Fibroblast of skin of abdomen (primary cell): ENCODE data around the gene HSD3B1.
"Not testable (repeated sequence)": the region's sequence is repeated elsewhere in the genome, so short reads cannot be mapped to it uniquely, and the experiment has no call there.

Experiments used
- DNase-seq: peaks from one replicate; pipeline ENCODE4 v3.0.0-alpha.2; 2013

Gene HSD3B1

DNA sequence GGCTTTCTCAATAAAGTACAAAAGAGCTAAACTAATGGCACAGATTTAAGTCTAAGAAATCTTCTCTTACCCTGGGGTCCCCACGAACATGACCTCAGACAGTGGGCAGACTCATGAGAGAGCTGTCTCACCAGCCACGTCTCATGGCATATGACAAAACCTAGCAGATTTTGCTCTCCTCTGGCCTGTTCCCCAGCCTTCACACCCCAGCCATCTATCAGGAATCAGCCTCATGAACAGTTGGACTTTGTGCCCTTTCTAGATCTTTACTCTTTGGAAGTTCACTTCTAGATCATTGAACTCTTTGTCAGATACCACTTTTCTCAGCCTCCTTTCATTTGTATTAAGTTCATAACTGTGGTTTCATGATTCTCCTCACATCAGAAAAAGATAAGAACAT is 14.2 kb upstream of the HSD3B1 start:
- no peak for DNase-seq

- DNase-seq: no peak
Observed at GRCh38 chr1:119504831-119505230, 2.2 kb upstream of the HSD3B1 start.

DNA sequence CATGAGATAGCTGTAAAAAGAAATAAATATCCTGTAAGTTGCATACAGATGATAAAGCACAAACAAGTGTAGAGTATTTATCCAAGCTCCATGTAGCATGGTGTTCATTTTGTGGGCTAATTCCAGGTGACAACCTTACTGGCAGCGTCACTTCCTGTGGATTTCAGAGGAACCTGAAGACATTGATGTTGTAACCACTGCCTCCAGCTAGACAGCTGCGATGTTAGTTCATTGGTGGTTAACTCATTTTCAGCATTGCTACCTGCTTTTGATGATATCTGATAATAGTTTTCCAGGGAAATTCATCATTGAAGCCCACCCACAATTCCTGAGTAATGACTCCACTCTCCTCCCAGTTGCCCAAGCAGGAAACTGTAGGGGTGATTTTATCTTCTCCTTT is 3.0 kb downstream of the HSD3B1 start:
- no peak for DNase-seq

DNA sequence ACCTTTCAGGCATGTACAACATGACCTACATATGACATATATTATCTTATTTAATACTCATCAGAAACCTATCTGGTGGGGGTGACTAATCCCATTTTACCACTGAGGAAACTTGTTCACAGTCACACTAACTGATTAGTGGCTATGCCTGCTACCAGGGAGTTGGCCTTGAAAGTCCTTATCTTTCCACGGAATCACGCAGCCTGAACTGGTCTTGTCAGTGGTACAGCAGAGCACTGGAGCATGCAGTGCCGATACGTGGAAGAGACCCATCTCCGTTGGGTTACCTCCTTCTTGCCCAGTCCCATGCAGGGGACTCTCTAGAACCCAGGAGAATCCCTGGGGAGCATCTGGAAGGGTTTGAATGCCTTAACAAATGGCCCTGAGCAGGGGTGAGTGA is 8.2 kb downstream of the HSD3B1 start:
- DNase-seq: no peak

GRCh38 chr1:119516247-119516646 is 9.2 kb downstream of the HSD3B1 start:
- no peak for DNase-seq

DNA sequence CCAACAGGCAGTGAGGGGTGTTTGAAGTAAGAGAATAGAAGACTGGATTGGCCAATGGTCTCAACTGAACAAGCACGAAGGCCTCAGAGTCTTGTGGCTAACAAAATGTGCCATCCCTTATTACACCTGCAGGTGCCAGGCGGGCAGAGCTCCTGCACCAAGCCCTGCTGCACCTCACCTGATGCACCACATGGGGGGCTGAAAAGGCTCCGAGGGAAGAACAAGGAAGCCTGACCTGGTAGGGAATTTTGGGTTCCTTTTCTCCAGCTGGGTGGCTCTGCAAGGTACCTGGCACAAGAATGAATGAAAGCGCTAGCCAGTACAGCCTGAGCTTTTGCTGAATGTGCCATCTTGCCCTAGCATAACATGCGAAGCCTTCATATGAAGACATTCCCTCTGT is 9.7 kb downstream of the HSD3B1 start:
- DNase-seq: no peak

DNA sequence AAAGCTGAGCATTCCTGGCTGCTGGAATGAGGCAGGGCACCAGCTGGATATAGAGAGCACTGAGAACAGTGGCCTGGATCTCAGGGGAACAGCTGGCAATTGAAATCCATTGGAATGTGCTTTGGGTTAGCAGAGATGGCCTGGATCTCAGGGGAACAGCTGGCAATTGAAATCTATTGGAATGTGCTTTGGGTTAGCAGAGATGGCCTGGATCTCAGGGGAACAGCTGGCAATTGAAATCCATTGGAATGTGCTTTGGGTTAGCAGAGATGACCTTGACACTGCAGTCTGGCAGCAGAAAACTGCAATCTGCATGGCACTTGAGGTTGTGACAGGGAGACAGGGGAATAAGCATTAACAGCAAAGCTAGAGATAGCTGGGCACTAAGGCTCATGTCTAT is 10.7 kb downstream of the HSD3B1 start:
- not testable (repeated sequence) for DNase-seq

DNA sequence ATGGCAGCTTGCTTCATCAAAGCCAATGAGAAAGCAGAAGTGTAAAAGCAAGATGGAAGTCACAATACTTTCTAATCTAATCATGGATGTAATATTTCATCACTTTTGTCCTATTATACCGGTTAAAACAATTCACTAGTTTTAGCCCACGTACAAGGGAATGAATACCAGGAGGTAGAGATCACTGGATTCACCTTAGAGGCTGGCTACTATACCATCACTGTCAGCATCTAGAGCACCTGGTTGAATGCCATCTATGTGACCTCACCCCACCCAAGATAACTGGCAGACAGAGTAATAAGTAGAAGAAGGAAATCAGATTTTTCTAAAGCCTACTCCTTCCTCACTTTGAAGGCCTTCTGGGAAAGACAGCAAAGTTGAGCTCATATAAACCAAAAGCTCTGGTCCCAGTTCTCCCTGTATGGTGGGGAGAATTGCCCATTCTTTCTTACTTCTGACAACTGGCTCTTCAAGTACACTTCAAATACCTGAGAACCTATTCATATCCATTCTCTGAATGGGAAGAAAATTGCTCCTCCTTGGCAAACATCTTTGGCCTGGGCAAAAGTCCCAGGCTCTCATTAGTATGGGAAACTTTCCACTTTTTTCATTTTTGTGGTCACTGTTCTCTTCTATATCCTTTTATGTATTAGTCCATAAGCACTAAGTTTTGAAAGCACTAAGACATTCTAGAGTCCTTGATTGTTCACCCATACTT is 24.8 kb downstream of the HSD3B1 start:
- peak; percentile 72 for DNase-seq

DNA sequence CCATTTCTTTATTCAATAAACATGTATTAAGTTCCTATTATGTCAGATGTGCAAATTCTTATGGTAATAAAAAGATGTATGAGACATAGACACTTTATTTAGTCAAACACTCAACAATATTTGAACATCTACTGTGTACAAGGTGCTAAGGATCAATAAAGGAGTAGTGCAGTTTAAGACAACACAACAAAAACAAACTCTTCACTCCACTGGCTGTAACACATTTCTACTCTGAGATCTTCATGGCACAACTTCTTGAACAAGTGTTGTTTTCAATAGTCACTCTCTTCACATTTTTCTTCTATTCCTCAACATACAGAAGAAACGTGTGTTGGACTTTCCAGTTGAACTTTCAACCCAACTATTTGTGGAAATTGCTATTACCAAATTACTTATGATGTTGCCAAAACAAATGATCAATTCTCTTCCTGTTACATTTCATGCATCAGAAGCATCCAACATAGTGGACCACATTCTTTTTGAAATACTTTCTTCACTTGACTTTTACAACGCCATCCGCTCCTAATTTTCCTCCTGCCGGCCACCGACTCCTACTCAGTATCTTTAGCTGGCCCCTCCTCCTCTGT is 25.4 kb downstream of the HSD3B1 start:
- no peak for DNase-seq

DNA sequence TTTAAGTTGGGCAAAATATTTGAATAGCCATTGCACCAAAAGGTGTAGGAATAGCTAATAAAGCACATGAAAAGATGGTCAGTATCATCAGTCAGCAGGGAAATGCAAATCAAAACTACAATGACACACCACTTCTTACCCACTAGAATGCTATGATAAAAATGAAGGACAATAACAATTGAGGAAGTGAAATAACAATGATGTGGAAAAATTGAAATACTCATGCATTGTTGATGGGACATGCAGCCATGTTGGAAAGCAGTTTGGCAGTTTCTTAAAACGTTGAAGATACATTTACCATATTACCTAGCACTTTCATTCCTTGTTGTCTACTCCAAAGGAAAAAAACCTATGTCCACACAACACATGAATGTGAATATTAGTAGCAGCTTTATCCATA is 28.4 kb downstream of the HSD3B1 start:
- no peak for DNase-seq

- DNase-seq: no peak
Observed at GRCh38 chr1:119537966-119538365, 31.0 kb downstream of the HSD3B1 start.

- no peak for DNase-seq
Observed at GRCh38 chr1:119539636-119540035, 32.6 kb downstream of the HSD3B1 start.

DNA sequence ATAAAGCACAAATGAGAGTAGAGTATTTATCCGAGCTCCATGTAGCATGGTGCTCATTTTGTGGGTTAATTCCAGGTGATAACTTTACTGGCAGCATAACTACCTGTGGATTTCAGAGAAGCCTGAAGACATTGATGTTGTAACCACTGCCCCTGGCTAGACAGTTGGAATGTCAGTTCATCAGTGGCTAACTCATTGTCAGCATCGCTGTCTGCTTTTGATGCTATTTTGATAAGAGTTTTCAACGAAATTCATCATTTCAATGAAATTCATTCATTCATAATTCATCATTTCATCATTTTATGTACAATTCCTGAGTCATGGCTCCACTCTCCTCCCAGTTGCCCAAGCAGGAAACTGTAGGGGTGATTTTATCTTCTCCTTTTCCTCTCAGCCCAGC is 34.4 kb downstream of the HSD3B1 start:
- no peak for DNase-seq

- no peak for DNase-seq
Observed at GRCh38 chr1:119542492-119542946, 35.5 kb downstream of the HSD3B1 start.

DNA sequence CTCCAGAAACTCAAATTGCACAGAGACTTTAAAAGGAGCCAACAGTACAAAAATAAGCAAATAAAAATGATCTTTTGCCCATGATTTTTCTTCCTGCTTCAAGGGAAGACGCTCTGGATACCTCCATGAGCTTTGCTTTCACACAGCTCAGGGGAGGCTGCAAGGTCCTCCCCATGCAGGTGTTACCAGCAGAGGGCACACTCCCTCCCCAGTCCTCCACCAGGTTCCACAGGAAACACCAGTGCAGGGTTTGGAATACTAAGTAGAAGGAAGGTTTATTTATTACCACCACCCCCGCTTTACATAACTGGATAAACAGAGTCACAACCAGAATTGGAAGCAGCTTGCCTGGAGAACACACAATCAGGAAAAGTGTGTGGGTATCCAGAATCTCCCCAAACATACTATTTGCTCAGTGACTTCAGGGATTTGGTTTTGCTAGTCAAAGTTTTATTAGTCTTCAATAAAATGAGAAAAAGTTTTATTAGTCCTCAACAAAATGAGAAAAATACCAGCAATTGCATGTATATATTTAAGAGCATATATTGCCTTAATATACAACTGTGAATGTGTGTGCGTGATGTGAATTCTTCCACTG is 37.3 kb downstream of the HSD3B1 start:
- DNase-seq: no peak

DNA sequence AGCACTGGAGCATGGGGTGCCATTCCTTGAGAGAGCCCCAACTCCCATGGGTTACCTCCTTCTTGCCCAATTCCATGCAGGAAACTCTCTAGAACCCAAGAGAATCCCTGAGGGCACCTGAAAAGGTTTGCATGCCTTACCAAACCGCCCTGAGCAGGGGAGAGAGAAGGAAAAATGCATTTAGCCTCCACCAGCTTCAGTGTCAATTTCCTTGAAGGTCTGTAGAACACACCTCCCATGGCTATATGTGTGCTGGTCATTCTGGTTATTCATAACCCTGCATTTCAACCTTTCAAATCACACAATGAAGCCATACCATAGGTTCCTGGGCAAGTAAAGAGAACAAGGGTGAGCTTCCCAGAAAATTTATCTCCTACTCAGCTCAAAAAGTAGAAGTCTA is 39.6 kb downstream of the HSD3B1 start:
- no peak for DNase-seq

DNA sequence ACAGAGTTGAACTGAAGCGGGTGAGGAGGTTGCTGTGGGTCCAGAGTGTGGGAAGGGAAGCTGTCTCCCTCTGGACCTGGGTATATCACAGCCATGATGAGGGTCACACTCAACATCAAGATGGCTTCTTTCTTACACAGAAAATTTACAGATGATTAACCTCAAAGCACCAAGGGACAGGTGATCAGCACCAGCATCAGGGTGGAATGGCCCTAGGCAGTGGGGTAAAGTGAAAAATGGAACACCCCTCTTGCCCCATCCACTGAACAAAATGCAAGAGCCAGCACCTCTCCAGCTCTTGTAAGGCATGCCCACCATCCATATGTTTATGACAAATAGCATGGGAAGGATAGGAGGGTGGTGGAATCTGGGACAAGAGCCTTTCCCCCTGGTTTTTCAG is 40.3 kb downstream of the HSD3B1 start:
- DNase-seq: no peak

DNA sequence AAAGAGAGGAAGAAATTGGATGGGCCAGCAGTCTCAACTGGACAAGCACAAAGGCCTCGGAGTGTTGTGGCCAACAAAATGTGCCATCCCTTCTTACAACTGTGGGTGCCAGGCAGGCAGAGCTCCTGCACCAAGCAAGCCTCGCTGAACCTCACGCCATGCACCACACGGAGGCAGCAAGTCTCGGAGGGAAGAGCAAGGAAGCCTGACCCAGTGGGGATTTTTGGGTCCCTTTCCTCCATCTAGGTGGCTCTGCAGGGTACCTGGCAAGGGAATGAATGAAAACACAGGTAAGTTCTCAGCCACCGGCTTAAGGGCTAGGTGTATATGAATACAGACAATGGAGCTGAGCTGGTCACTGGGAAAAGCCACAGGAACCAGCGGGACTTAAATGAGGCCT is 40.8 kb downstream of the HSD3B1 start:
- no peak for DNase-seq

DNA sequence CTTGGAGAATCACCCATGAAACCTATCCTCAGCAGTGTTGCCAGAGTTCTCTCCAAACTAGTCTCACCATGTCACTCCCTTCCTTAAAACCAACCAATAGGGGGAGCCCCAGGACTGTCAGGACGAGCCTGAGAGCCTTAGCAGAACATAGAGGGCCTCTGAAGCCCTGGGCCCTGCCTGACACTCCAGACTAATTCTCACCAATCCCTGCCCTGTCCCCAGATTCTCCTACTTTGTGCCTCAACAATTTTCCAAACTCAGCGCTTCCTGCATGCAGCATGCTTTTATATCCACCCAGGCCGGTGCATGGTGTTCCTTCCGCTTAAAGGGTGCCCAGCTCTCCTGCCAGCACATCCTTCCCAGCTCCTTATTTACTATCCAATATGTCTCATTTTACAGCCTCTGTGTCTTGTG is 42.7 kb downstream of the HSD3B1 start:
- DNase-seq: peak; percentile 64

GRCh38 chr1:119550381-119550780 is 43.4 kb downstream of the HSD3B1 start:
- DNase-seq: no peak

DNA sequence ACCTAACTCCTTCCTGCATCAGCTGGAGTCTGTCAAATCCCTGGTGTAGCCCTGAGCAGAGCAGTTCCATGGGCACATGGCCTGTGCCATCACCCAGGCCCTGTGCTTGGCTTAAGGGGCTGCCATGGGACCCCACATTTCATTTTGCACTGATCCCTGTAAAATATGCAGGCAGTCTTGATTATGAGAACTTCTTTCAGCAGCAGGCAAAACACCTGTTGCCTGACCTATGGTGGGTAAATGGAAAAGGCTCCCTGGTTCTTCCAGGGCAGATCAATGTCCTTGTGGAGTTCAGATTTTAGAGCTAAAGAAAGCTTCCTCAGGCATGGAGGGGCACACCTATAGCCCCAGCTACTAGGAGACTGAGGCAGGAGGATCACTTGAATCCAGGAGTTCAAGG is 44.2 kb downstream of the HSD3B1 start:
- DNase-seq: no peak

GRCh38 chr1:119552656-119553055 is 45.6 kb downstream of the HSD3B1 start:
- not testable (repeated sequence) for DNase-seq

- peak; percentile 22 for DNase-seq
Observed at GRCh38 chr1:119553302-119554071, 46.5 kb downstream of the HSD3B1 start.
